Brain pericyte (primary cell): ENCODE data around the gene ENPP7.

ENCODE experiments used
- DNase-seq: peaks from one replicate; pipeline ENCODE4 v3.0.0-alpha.2; 2012; ENCODE audit warnings: low read depth, low spot score

Gene ENPP7

GRCh38 chr17:79777894-79778503 lies 47.3 kb downstream of the ENPP7 start, which contains the start of gene CBX2:
Gene CBX2 (plus strand): TSS chr17:79778148. CDS start chr17:79778236, 88 bp downstream.
- no peak for DNase-seq

- DNase-seq, result no peak
Observed at GRCh38 chr17:79778504-79779083, 47.9 kb downstream of the ENPP7 start.

- DNase-seq, result no peak
Observed at GRCh38 chr17:79779084-79779529, 48.4 kb downstream of the ENPP7 start.

GRCh38 chr17:79779661-79780365 lies 49.1 kb downstream of the ENPP7 start:
- DNase-seq, result no peak

- no peak for DNase-seq
Observed at GRCh38 chr17:79781012-79781650, 50.4 kb downstream of the ENPP7 start.

GRCh38 chr17:79781736-79782575 lies 51.2 kb downstream of the ENPP7 start:
- DNase-seq, result no peak

- DNase-seq, result no peak
Observed at GRCh38 chr17:79783891-79784290, 53.1 kb downstream of the ENPP7 start.

- DNase-seq, result no peak
Observed at GRCh38 chr17:79784353-79785016, 53.7 kb downstream of the ENPP7 start.

- DNase-seq, result no peak
Observed at GRCh38 chr17:79785017-79785899, 54.5 kb downstream of the ENPP7 start.

GRCh38 chr17:79785900-79786810 lies 55.4 kb downstream of the ENPP7 start:
- DNase-seq, result no peak

GRCh38 chr17:79786930-79787643 lies 56.3 kb downstream of the ENPP7 start:
- no peak for DNase-seq

- DNase-seq, result no peak
Observed at GRCh38 chr17:79788455-79788854, 57.7 kb downstream of the ENPP7 start.

- DNase-seq, result no peak
Observed at GRCh38 chr17:79788989-79789942, 58.5 kb downstream of the ENPP7 start.

GRCh38 chr17:79789943-79790804 lies 59.4 kb downstream of the ENPP7 start:
- no peak for DNase-seq

- DNase-seq, result no peak
Observed at GRCh38 chr17:79790805-79791734, 60.3 kb downstream of the ENPP7 start.
